ENCODE data around the gene BRCC3.

Gene BRCC3

DNA sequence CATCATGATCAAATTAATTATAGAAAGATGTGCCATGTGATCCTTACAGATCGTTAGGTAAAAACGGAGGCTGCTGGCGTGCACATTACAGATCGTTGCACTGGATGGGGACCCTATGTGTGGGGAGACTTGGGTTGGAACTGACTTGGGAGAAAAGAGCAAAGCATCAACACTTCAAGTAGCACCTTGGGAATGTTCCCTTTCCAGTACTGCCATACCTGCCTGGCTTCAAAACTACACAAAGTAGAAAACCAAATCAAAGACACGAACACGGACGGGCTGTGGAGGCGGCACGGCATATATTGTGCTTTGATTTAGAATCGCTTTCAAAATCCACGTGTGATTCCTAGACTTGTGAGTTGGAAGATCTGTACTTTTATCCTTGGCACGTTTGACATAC lies 1.3 kb upstream of the BRCC3 start:
- Mint-ChIP-seq H3K4me1 (ENCODE audit: low read depth in 2 of 2) (peaks cover 26 to 30% of the 10 kb centered on the region in 2 donors), H3K9me3 (no peaks in the 10 kb centered on the region), H3K27me3 (no peaks in the 10 kb centered on the region), H3K4me3 (peak overlapping the region; percentile 81 to 84), H3K27ac (peak overlapping the region; percentile 94 to 95), H3K36me3 (ENCODE audit: insufficient read depth) (peaks cover 20% of the 10 kb centered on the region)
- ATAC-seq (replicated peaks) (no peak), DNase-seq (no peak)

DNA sequence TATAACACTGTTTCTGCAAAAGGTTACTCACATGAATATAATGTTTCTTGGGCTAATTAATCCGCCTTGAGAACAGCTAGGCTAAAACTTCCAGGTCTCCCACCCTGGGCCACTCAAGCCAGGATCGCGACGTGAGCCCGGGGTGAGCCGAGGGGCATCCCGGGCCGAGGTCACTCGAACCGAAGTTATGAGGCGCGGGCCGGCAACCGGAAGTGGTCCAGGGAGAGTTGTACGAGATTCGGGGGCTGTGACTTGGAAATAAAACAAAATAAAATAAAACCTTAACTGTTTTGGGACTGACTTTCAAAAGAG lies 689 bp upstream of the BRCC3 start:
- Mint-ChIP-seq H3K4me3 (peak overlapping the region; percentile 81 to 84), H3K36me3 (ENCODE audit: insufficient read depth) (peaks cover 23% of the 10 kb centered on the region), H3K27ac (peak overlapping the region; percentile 94 to 95), H3K9me3 (no peaks in the 10 kb centered on the region), H3K27me3 (no peaks in the 10 kb centered on the region), H3K4me1 (ENCODE audit: low read depth in 2 of 2) (peaks cover 30 to 36% of the 10 kb centered on the region in 2 donors)
- DNase-seq (no peak), ATAC-seq (replicated peaks) (peak; percentile 3)

DNA sequence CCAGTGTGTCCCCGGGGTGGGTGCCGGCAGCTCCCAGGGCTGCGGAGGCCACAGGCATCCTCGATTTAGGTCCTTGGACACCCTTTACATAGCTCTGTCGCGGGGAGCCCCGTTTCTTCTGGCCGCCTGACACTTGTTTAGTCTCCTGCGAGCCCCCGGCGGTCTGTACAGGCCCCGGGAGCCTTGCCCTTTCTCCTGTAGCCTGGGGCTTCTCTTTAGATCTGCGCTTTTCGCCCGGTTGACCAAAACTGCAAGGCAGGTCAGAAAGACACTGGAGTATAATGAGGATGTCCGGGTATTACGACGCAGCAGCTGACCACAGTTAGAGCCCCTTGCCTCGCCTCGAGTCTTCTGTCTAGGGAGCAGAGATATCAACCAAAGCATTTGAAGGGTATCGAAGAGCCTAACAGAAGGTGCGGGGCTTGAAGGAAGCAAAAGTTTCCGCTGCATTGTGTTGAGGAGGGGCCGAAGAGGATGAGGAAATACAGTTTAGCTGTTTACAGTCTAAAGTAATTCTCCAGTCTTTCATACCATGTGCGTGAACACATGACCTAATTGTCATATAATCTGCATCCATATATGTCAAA lies 479 bp downstream of the BRCC3 start:
- Mint-ChIP-seq H3K4me3 (peak overlapping the region; percentile 84), H3K9me3 (no peaks in the 10 kb centered on the region), H3K36me3 (ENCODE audit: insufficient read depth) (peaks cover 34% of the 10 kb centered on the region), H3K27me3 (no peaks in the 10 kb centered on the region), H3K27ac (peak overlapping the region; percentile 94 to 95), H3K4me1 (ENCODE audit: low read depth in 2 of 2) (peaks cover 30 to 36% of the 10 kb centered on the region in 2 donors)
- no peak for DNase-seq
- no peak for ATAC-seq (replicated peaks)

- Mint-ChIP-seq H3K4me3 (no peak overlapping the region), H3K27me3 (no peaks in the 10 kb centered on the region), H3K36me3 (ENCODE audit: insufficient read depth) (peaks cover 31% of the 10 kb centered on the region), H3K27ac (no peak overlapping the region), H3K9me3 (no peaks in the 10 kb centered on the region), H3K4me1 (ENCODE audit: low read depth in 2 of 2) (peaks cover 0 to 7% of the 10 kb centered on the region in 2 donors)
- peak; percentile 24 for ATAC-seq (replicated peaks)
- DNase-seq = peak; percentile 18 to 36 (median 26)
These were observed 15.0 kb downstream of the BRCC3 start for GRCh38 chrX:155086202-155086840.

DNA sequence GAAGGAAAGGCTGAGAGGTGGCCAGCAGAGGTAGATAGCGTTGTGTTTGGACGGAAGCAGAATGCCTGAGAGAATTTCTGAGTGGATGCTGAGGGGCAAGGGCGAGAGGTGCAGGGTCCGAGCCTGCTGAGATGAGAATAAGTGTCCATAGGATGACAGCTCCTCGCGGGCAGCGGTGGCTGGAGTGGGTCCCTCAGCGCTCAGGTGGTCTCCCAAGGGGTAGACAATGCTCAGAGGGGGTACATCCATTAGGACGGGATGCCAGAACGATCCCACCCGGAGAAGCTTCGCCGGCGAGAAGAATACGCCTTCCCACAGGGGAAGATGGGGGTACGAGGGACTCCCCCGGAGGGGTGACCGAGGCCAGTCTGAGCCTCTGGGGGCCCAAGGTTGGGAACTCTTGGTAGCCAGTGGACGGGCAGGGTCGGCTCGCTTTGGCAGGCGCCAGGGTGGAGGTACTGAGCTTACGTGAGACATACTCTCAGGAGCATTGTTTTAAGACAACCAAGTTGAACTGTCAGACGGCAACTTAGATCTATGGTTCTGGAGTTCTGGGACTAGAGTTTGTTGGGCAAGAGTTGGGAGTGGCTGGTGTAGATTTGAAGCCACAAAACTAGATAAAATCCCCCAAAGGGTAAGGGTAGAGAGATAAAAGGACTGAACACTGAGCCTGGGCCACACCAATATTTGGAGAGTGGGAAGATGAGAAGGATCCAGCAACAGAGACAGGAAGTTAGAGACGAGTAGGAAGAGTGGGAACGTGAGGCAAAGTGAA lies 15.8 kb downstream of the BRCC3 start:
- H3K4me3 Mint-ChIP-seq = no peak overlapping the region
- H3K4me1 Mint-ChIP-seq (ENCODE audit: low read depth in 2 of 2) = peaks cover 0 to 7% of the 10 kb centered on the region in 2 donors
- ATAC-seq (replicated peaks) = no peak
- H3K36me3 Mint-ChIP-seq (ENCODE audit: insufficient read depth) = peaks cover 34% of the 10 kb centered on the region
- H3K27me3 Mint-ChIP-seq = no peaks in the 10 kb centered on the region
- no peak for DNase-seq
- no peaks in the 10 kb centered on the region for H3K9me3 Mint-ChIP-seq
- no peak overlapping the region for H3K27ac Mint-ChIP-seq

GRCh38 chrX:155094468-155095061 lies 23.3 kb downstream of the BRCC3 start:
- H3K4me1 Mint-ChIP-seq (ENCODE audit: low read depth in 2 of 2) = no peaks in the 10 kb centered on the region
- ATAC-seq (replicated peaks) = peak; percentile 80

DNA sequence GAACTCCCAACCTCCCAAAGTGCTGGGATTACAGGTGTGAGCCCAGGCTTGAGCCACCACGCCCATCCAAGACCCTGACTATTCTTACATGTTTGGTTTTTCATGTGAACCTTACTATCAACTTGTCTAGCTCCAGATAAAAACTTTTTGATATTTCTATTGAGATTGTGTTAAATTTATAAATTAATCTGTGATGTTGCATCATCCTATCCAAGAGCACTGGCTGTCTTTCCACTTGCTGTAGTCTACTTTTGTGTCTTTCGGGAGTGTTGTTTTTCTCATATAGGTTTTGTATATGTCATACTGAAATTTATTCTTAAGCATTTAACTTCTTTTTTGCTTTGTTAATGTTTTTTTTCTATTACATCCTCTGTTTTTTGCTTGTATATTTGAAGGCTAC lies 34.6 kb downstream of the BRCC3 start:
- H3K4me1 Mint-ChIP-seq (ENCODE audit: low read depth in 2 of 2) = no peaks in the 10 kb centered on the region
- peak overlapping the region in 1 of 2 donors; percentile 58 for H3K27ac Mint-ChIP-seq
- no peak for ATAC-seq (replicated peaks)
- no peaks in the 10 kb centered on the region for H3K9me3 Mint-ChIP-seq
- no peak overlapping the region for H3K4me3 Mint-ChIP-seq
- no peak for DNase-seq
- peaks cover 8% of the 10 kb centered on the region for H3K36me3 Mint-ChIP-seq (ENCODE audit: insufficient read depth)
- H3K27me3 Mint-ChIP-seq = no peaks in the 10 kb centered on the region

More at GRCh38 chrX:155094468-155095061, 23.3 kb downstream of the BRCC3 start:
- Mint-ChIP-seq H3K36me3 (ENCODE audit: insufficient read depth) (peaks cover 19% of the 10 kb centered on the region), H3K27me3 (no peaks in the 10 kb centered on the region), H3K27ac (no peak overlapping the region), H3K4me3 (no peak overlapping the region), H3K9me3 (no peaks in the 10 kb centered on the region)
- DNase-seq = peak; percentile 1 to 31 (median 2)

GRCh38 chrX:155108427-155108826 lies 37.1 kb downstream of the BRCC3 start:
- H3K4me3 Mint-ChIP-seq = no peak overlapping the region
- H3K36me3 Mint-ChIP-seq (ENCODE audit: insufficient read depth) = peaks cover 18% of the 10 kb centered on the region
- DNase-seq = no peak
- ATAC-seq (replicated peaks) = no peak
- H3K4me1 Mint-ChIP-seq (ENCODE audit: low read depth in 2 of 2) = no peaks in the 10 kb centered on the region
- no peaks in the 10 kb centered on the region for H3K9me3 Mint-ChIP-seq
- H3K27ac Mint-ChIP-seq = no peak overlapping the region
- no peaks in the 10 kb centered on the region for H3K27me3 Mint-ChIP-seq

DNA sequence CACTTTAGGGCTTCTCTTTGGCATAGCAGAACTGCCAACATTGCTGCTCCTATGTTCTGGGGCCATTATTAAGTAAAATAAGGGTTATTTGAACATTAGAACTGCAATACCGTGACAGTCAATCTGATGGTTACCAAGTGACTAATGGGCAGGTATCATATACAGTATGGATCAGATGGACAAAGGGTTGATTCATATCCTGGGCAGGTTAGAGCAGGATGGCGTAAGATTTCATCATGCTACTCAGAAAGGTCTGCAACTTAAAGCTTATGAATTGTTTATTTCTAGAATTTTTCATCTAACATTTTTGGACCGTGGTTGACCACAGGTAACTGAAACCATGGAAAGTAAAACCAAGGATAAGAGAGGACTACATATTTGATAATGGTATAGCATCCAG lies 40.9 kb downstream of the BRCC3 start:
- Mint-ChIP-seq H3K27me3 (no peaks in the 10 kb centered on the region), H3K27ac (no peak overlapping the region), H3K36me3 (ENCODE audit: insufficient read depth) (peaks cover 14% of the 10 kb centered on the region), H3K9me3 (no peaks in the 10 kb centered on the region), H3K4me1 (ENCODE audit: low read depth in 2 of 2) (no peaks in the 10 kb centered on the region), H3K4me3 (no peak overlapping the region)
- DNase-seq = no peak
- no peak for ATAC-seq (replicated peaks)

DNA sequence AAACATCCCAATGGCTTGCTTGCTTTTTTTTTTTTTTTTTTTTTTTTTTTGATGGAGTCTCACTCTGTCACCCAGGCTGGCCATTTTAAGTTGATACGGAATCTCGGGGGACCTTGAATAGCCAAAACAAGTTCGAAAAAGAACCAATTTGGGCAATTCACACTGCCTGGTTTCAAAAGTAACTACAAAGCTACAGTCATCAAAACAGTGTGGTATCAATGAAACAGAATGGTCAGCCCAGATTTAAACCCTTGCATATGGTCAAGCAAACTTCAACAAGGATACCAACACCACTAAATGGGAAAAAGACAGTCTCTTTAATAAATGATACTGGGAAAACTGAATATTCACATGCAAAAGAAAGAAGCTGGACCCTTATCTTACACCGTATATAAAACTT lies 41.8 kb downstream of the BRCC3 start:
- Mint-ChIP-seq H3K36me3 (ENCODE audit: insufficient read depth) (peaks cover 14% of the 10 kb centered on the region), H3K27ac (no peak overlapping the region), H3K27me3 (no peaks in the 10 kb centered on the region), H3K4me1 (ENCODE audit: low read depth in 2 of 2) (no peaks in the 10 kb centered on the region), H3K4me3 (no peak overlapping the region), H3K9me3 (no peaks in the 10 kb centered on the region)
- ATAC-seq (replicated peaks) = no peak
- no peak for DNase-seq

DNA sequence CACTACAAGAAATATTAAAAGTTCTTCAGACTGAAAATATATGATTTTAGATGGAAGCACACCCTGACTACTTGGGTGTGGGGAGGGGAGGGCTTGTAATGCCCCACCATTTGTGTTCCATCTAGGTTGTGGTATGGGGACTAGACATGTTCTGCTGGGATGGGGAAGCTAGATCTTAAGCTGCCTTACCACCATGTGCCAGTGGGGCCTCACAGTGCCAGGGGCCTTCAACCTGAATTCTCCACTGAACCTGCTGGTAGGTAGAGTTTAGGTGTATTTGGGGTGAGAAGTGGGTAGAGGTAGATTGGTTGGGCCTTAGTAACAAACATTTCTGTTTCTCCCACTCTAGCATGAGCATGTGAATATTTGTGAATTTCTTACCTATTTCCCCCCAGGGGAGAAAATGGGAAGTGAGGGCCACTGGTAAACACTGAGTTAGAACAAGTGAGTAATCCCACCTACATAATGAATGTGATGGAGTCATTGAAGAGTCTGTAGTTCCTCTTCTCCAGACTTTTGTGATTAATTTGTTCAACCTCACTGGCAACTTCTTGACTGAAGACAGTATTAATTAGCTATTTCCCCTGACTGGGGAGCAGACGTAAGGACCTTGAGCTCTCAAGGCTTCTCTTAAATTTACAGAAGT lies 44.0 kb downstream of the BRCC3 start:
- H3K4me1 Mint-ChIP-seq (ENCODE audit: low read depth in 2 of 2) = no peaks in the 10 kb centered on the region
- H3K27ac Mint-ChIP-seq = no peak overlapping the region
- no peaks in the 10 kb centered on the region for H3K27me3 Mint-ChIP-seq
- no peak overlapping the region for H3K4me3 Mint-ChIP-seq
- H3K36me3 Mint-ChIP-seq (ENCODE audit: insufficient read depth) = peaks cover 14% of the 10 kb centered on the region
- no peaks in the 10 kb centered on the region for H3K9me3 Mint-ChIP-seq
- ATAC-seq (replicated peaks) (no peak), DNase-seq (no peak)

GRCh38 chrX:155127465-155127864 lies 56.2 kb downstream of the BRCC3 start:
- no peak for DNase-seq
- Mint-ChIP-seq H3K9me3 (peaks cover 0 to 7% of the 10 kb centered on the region in 2 donors), H3K4me3 (no peak overlapping the region), H3K27me3 (no peaks in the 10 kb centered on the region), H3K36me3 (ENCODE audit: insufficient read depth) (no peaks in the 10 kb centered on the region), H3K4me1 (ENCODE audit: low read depth in 2 of 2) (no peaks in the 10 kb centered on the region), H3K27ac (no peak overlapping the region)
- ATAC-seq (replicated peaks) = no peak

DNA sequence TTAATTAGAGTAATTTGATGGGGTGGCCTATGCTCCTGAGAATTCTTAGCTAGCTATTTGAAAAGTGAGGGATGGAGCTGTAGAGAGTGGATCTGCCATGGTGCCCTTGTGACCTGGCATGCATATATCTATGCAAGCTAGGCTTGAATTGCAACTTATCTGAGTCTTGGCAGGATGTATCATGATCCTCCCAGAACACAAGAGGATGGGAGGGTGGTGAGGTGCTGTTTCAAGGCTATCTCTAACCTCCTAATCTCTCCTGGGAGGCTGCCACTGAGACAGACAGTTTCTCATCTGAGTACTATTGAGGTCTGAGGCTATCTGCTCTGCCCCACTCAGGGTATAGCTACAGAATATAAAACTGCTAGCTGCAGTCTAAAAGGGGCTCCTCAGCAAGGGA lies 56.6 kb downstream of the BRCC3 start:
- ATAC-seq (replicated peaks) (no peak), DNase-seq (no peak)
- H3K9me3 Mint-ChIP-seq = peaks cover 0 to 7% of the 10 kb centered on the region in 2 donors
- no peaks in the 10 kb centered on the region for H3K4me1 Mint-ChIP-seq (ENCODE audit: low read depth in 2 of 2)
- no peaks in the 10 kb centered on the region for H3K27me3 Mint-ChIP-seq
- no peak overlapping the region for H3K4me3 Mint-ChIP-seq
- no peak overlapping the region for H3K27ac Mint-ChIP-seq
- no peaks in the 10 kb centered on the region for H3K36me3 Mint-ChIP-seq (ENCODE audit: insufficient read depth)
